Neuronal stem cell (in vitro differentiated cells): ENCODE data around the gene DOCK9.

ENCODE experiments used
- DNase-seq: peaks from one replicate; pipeline ENCODE4 v3.0.0-alpha.2; 2013; ENCODE audit warnings: low spot score
- H2AFZ ChIP-seq: one replicate; pipeline ENCODE4 v1.6.1; 2013; ENCODE audit warnings: mild to moderate bottlenecking, low read length, inconsistent platforms
- H2AK5ac ChIP-seq: 2 replicates; pipeline ENCODE4 v1.6.1; 2013; ENCODE audit warnings: low read depth, mild to moderate bottlenecking, inconsistent platforms, low read length, moderate library complexity, mixed read lengths
- H2BK120ac ChIP-seq: 2 replicates; pipeline ENCODE4 v1.6.1; 2013; ENCODE audit warnings: low read depth, mild to moderate bottlenecking, inconsistent platforms, low read length, moderate library complexity, mixed read lengths
- H2BK12ac ChIP-seq: one replicate; pipeline ENCODE4 v1.6.1; 2013; ENCODE audit warnings: low read length, inconsistent platforms
- H2BK15ac ChIP-seq: 2 replicates; pipeline ENCODE4 v1.6.1; 2013; ENCODE audit warnings: mild to moderate bottlenecking, low read length, inconsistent platforms, mixed read lengths
- H2BK5ac ChIP-seq: one replicate; pipeline ENCODE4 v1.6.1; 2013; ENCODE audit warnings: inconsistent platforms, mild to moderate bottlenecking, low read length, moderate library complexity
- H3K14ac ChIP-seq: one replicate; pipeline ENCODE4 v1.6.1; 2013; ENCODE audit warnings: low read length, inconsistent platforms
- H3K18ac ChIP-seq: 2 replicates; pipeline ENCODE4 v1.6.1; 2013; ENCODE audit warnings: low read length, inconsistent platforms
- H3K23ac ChIP-seq: 2 replicates; pipeline ENCODE4 v1.6.1; 2013; ENCODE audit warnings: low read depth, mild to moderate bottlenecking, mixed read lengths, low read length, inconsistent platforms; ENCODE audit not compliant: poor library complexity
- H3K27ac ChIP-seq: replicated peaks from 3 replicates; pipeline ENCODE4 v1.5.1; 2013; ENCODE audit warnings: low read length, inconsistent platforms
- H3K27me3 ChIP-seq, 3 experiments: 2 replicates each; pipeline ENCODE4 v1.6.1; 2013; ENCODE audit warnings: low read length in 3 of 3, mild to moderate bottlenecking in 2 of 3, inconsistent platforms in 1 of 3, low read depth in 1 of 3, mixed read lengths in 1 of 3, moderate library complexity in 1 of 3; ENCODE audit not compliant: control insufficient read depth in 3 of 3, insufficient read depth in 3 of 3
- H3K36me3 ChIP-seq, 2 donors: replicated peaks in 1 of 2; 2 replicates each; pipeline ENCODE4 v1.6.1; 2013; ENCODE audit warnings: low read length in 2 of 2; ENCODE audit not compliant: control insufficient read depth in 2 of 2, insufficient read depth in 2 of 2
- H3K4ac ChIP-seq: 2 replicates; pipeline ENCODE4 v1.6.1; 2013; ENCODE audit warnings: inconsistent platforms, mild to moderate bottlenecking, low read length, moderate library complexity
- H3K4me1 ChIP-seq, 2 donors: 1 replicate in 1 of 2; 2 replicates in 1 of 2; pipeline ENCODE4 v1.6.1; 2013; ENCODE audit warnings: low read length in 2 of 2, low read depth in 1 of 2; ENCODE audit not compliant: control insufficient read depth in 2 of 2, insufficient read depth in 1 of 2
- H3K4me2 ChIP-seq: one replicate; pipeline ENCODE4 v1.6.1; 2013; ENCODE audit warnings: mild to moderate bottlenecking, low read length, inconsistent platforms; ENCODE audit not compliant: insufficient read depth, poor library complexity, severe bottlenecking
- H3K4me3 ChIP-seq, 2 donors: 2 replicates each; pipeline ENCODE4 v1.5.1; 2013; ENCODE audit warnings: low read length in 2 of 2, mild to moderate bottlenecking in 2 of 2, inconsistent platforms in 1 of 2, moderate library complexity in 1 of 2
- H3K79me1 ChIP-seq: one replicate; pipeline ENCODE4 v1.6.1; 2013; ENCODE audit warnings: low read depth, mild to moderate bottlenecking, inconsistent platforms, low read length, moderate library complexity
- H3K9ac ChIP-seq: one replicate; pipeline ENCODE4 v1.6.1; 2013; ENCODE audit warnings: mild to moderate bottlenecking, low read depth, low read length, inconsistent platforms; ENCODE audit not compliant: poor library complexity
- H3K9me3 ChIP-seq, 2 donors: replicated peaks in 1 of 2; 2 replicates each; pipeline versions ENCODE3 to v1.6.1; 2013; ENCODE audit warnings: low read length in 2 of 2, mild to moderate bottlenecking in 2 of 2, inconsistent platforms in 1 of 2, low read depth in 1 of 2, mixed read lengths in 1 of 2, moderate library complexity in 1 of 2; ENCODE audit not compliant: control insufficient read depth in 2 of 2, insufficient read depth in 1 of 2
- H4K8ac ChIP-seq: one replicate; pipeline ENCODE4 v1.6.1; 2013; ENCODE audit warnings: low read depth, mild to moderate bottlenecking, inconsistent platforms, low read length, moderate library complexity
- H4K91ac ChIP-seq: one replicate; pipeline ENCODE4 v1.6.1; 2013; ENCODE audit warnings: low read length, low read depth, mild to moderate bottlenecking, inconsistent platforms; ENCODE audit not compliant: poor library complexity
- WGBS, 2 donors: extraction: QIAGEN DNeasy Blood & Tissue Kit; methylation state at CpG; one replicate each; pipeline ENCODE4 v1.1.7; 2013; ENCODE audit warnings: missing lambda C conversion rate in 2 of 2, mixed read lengths in 1 of 2; ENCODE audit not compliant: insufficient read length in 2 of 2, insufficient replicate concordance in 1 of 2; ENCODE audit errors: extremely low coverage in 2 of 2; 5-methylcytosine and 5-hydroxymethylcytosine counted together

Gene DOCK9

GRCh38 chr13:98787996-98788395, 189.9 kb downstream of the DOCK9 start:
- Histone ChIP-seq H3K4me2 (no peak overlapping the region), H3K4ac (no peak overlapping the region), H3K27ac (no peak overlapping the region), H3K36me3 (no peaks in the 10 kb centered on the region), H2BK5ac (no peak overlapping the region), H3K9ac (no peak overlapping the region), H4K91ac (no peak overlapping the region), H2BK120ac (no peak overlapping the region), H3K4me1 (peaks cover 0 to 4% of the 10 kb centered on the region in 2 donors), H3K79me1 (no peaks in the 10 kb centered on the region), H3K9me3 (peaks cover 0 to 3% of the 10 kb centered on the region in 2 donors), H3K23ac (no peak overlapping the region), H4K8ac (no peak overlapping the region), H3K27me3 (peaks cover 0 to 22% (median 0%) of the 10 kb centered on the region in 3 experiments), H3K18ac (no peak overlapping the region), H2AK5ac (no peak overlapping the region), H3K4me3 (no peak overlapping the region), H2AFZ (no peak overlapping the region), H2BK12ac (peak overlapping the region; percentile 48), H2BK15ac (peak overlapping the region; percentile 41), H3K14ac (no peak overlapping the region)
- DNase-seq = no peak
- WGBS, 2 donors = no CpG with 5 or more reads among the region's 9 CpGs

GRCh38 chr13:98787173-98787572, 190.7 kb downstream of the DOCK9 start:
- H2AK5ac ChIP-seq = no peak overlapping the region
- H3K18ac ChIP-seq = no peak overlapping the region
- H3K27ac ChIP-seq = no peak overlapping the region
- H3K27me3 ChIP-seq = peaks cover 0 to 22% (median 0%) of the 10 kb centered on the region in 3 experiments
- DNase-seq = no peak
- no peak overlapping the region for H3K4me2 ChIP-seq
- H3K9me3 ChIP-seq = peaks cover 0 to 3% of the 10 kb centered on the region in 2 donors
- H3K4me3 ChIP-seq = no peak overlapping the region
- no peak overlapping the region for H2BK15ac ChIP-seq
- no peak overlapping the region for H2AFZ ChIP-seq
- H2BK12ac ChIP-seq = no peak overlapping the region
- H3K14ac ChIP-seq = no peak overlapping the region
- H3K36me3 ChIP-seq = no peaks in the 10 kb centered on the region
- no peak overlapping the region for H2BK120ac ChIP-seq
- peaks cover 0 to 4% of the 10 kb centered on the region in 2 donors for H3K4me1 ChIP-seq
- H3K4ac ChIP-seq = no peak overlapping the region
- no peak overlapping the region for H3K23ac ChIP-seq
- H3K79me1 ChIP-seq = no peaks in the 10 kb centered on the region
- no CpG with 5 or more reads among the region's 10 CpGs for WGBS, 2 donors
- H4K8ac ChIP-seq = no peak overlapping the region
- H2BK5ac ChIP-seq = no peak overlapping the region
- H4K91ac ChIP-seq = no peak overlapping the region
- H3K9ac ChIP-seq = no peak overlapping the region

- no peak overlapping the region for H2BK12ac ChIP-seq
- H3K27ac ChIP-seq = no peak overlapping the region
- H4K8ac ChIP-seq = no peak overlapping the region
- no peak for DNase-seq
- H3K4me2 ChIP-seq = no peak overlapping the region
- H3K18ac ChIP-seq = no peak overlapping the region
- H3K79me1 ChIP-seq = no peaks in the 10 kb centered on the region
- H3K9me3 ChIP-seq = peaks cover 0 to 3% of the 10 kb centered on the region in 2 donors
- H2AFZ ChIP-seq = no peak overlapping the region
- H2BK15ac ChIP-seq = no peak overlapping the region
- H3K23ac ChIP-seq = no peak overlapping the region
- H2BK5ac ChIP-seq = no peak overlapping the region
- H2AK5ac ChIP-seq = no peak overlapping the region
- H3K4me3 ChIP-seq = no peak overlapping the region
- H3K14ac ChIP-seq = no peak overlapping the region
- WGBS, 2 donors = no CpG with 5 or more reads among the region's 7 CpGs
- H3K36me3 ChIP-seq = no peaks in the 10 kb centered on the region
- no peak overlapping the region for H3K4ac ChIP-seq
- H2BK120ac ChIP-seq = no peak overlapping the region
- H3K9ac ChIP-seq = no peak overlapping the region
- no peak overlapping the region for H4K91ac ChIP-seq
- peaks cover 0 to 22% (median 0%) of the 10 kb centered on the region in 3 experiments for H3K27me3 ChIP-seq
- H3K4me1 ChIP-seq = peaks cover 0 to 4% of the 10 kb centered on the region in 2 donors
Observed at GRCh38 chr13:98786023-98786422, 191.8 kb downstream of the DOCK9 start.

GRCh38 chr13:98785405-98785804, 192.5 kb downstream of the DOCK9 start:
- no peak overlapping the region for H3K4me3 ChIP-seq
- no peak overlapping the region for H4K91ac ChIP-seq
- no peak overlapping the region for H2AFZ ChIP-seq
- H2BK15ac ChIP-seq = no peak overlapping the region
- no peak overlapping the region for H2BK12ac ChIP-seq
- H2BK5ac ChIP-seq = peak overlapping the region; percentile 10
- no peaks in the 10 kb centered on the region for H3K36me3 ChIP-seq
- H2AK5ac ChIP-seq = no peak overlapping the region
- H3K79me1 ChIP-seq = no peaks in the 10 kb centered on the region
- no peak for DNase-seq
- H3K9ac ChIP-seq = no peak overlapping the region
- no CpG with 5 or more reads among the region's 10 CpGs for WGBS, 2 donors
- no peak overlapping the region for H3K4ac ChIP-seq
- H3K4me2 ChIP-seq = no peak overlapping the region
- H3K27me3 ChIP-seq = peaks cover 0 to 22% (median 0%) of the 10 kb centered on the region in 3 experiments
- H2BK120ac ChIP-seq = no peak overlapping the region
- no peak overlapping the region for H3K23ac ChIP-seq
- no peak overlapping the region for H3K27ac ChIP-seq
- peak overlapping the region; percentile 2 for H3K14ac ChIP-seq
- H3K9me3 ChIP-seq = peaks cover 0 to 3% of the 10 kb centered on the region in 2 donors
- H3K18ac ChIP-seq = peak overlapping the region; percentile 35
- no peak overlapping the region for H4K8ac ChIP-seq
- H3K4me1 ChIP-seq = peaks cover 0 to 4% of the 10 kb centered on the region in 2 donors
